Activated CD8-positive, alpha-beta memory T cell treated with anti-CD3 and anti-CD28 coated beads, Interleukin-2, amount 50 U/mL, for 24 hours (primary cell): ENCODE data around the gene SLC38A3.
"Not testable (repeated sequence)": the region's sequence is repeated elsewhere in the genome, so short reads cannot be mapped to it uniquely, and the experiment has no call there.

Experiments used
- DNase-seq: peaks from one replicate; pipeline ENCODE4 v3.0.0-alpha.2; 2020; ENCODE audit errors: extremely low read depth

The SLC38A3 gene

DNA sequence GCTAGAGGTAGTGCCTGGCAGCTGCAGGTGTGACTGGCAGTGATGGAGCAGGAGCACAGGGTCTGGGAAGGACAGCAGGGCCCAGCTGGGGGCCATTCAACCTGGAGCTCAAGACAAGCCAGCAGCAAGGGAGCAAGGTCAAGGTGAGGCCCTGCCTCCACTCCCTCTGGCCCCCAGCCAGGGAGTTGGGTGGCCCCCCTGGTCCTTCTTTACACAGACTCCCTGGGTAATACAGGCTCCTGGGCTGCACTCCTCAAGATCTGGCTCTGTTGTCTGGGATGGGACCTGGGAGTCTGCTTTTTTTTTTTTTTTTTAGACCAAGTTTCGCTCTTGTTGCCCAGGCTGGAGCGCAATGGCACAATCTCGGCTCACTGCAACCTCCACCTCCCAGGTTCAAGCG lies 45.4 kb downstream of the SLC38A3 start:
- DNase-seq = no peak

DNA sequence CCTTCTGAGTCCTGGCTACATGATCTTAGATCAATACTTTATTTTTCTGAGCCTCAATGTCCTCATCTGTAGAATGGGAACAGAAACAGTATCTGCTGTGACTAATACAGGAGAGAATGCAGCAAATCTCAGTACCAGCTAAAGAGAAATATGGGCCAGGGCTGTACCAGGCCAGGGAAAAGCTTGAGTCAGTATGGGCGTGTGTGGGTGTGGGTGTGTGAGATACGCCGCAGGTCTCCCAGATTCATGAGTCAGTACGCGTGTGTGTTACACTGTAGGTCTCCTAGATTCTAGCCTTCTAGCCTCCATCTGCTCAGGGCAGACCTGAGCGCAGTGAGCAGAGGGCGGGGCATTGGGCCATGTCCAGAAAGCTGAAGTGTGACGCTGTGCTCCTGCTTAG lies 46.1 kb downstream of the SLC38A3 start:
- DNase-seq = no peak

DNA sequence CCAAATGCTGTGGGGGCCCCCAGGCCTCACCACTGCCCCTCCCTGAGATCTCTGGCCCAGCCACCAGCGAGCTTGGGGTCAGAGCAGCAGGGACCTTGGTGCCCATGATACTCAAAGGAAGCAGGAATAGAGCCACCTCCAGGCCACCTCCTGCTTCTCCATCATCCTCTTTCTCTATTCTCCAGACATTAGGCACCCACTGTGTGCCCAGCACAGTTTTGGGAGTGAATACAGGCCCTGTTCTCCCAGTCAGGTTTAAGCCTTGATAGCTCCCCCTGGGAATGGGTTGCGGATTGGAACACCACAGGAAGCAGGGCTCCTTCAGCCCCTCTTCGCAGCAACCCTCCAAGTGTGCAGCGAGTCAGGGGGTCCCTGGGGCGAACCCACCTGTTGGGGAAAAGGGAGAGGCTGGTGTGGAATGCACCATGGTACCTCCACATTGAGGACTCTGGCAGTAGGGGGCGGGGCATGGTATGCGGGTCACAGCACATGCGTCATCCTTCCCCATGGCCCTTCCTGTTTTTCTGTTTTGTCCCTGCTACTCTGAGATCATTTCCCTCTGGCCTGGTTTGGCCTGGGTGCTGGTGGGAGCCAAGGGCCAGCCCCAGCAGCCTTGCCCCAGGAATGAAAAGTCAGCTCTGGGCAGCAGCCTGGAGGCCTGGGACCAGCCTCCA lies 49.6 kb downstream of the SLC38A3 start:
- DNase-seq = no peak

DNA sequence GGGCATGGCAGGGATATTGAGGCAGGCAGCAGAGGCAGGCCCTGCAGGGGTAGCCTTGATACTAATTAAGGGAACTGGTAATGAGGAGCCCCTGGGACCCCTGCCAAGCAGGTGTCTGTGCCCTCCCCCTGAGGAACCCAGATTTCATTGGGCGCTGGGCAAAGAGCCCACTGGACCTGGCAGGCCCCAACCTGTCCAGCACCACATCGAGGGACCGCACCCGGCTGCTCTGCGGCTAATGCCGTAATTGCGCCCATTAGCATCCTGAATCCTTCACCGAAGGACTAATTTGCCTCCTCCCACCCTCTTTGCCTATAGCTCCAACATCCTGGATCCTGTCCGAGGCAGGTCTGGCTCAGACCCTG lies 50.2 kb downstream of the SLC38A3 start:
- DNase-seq = no peak

DNA sequence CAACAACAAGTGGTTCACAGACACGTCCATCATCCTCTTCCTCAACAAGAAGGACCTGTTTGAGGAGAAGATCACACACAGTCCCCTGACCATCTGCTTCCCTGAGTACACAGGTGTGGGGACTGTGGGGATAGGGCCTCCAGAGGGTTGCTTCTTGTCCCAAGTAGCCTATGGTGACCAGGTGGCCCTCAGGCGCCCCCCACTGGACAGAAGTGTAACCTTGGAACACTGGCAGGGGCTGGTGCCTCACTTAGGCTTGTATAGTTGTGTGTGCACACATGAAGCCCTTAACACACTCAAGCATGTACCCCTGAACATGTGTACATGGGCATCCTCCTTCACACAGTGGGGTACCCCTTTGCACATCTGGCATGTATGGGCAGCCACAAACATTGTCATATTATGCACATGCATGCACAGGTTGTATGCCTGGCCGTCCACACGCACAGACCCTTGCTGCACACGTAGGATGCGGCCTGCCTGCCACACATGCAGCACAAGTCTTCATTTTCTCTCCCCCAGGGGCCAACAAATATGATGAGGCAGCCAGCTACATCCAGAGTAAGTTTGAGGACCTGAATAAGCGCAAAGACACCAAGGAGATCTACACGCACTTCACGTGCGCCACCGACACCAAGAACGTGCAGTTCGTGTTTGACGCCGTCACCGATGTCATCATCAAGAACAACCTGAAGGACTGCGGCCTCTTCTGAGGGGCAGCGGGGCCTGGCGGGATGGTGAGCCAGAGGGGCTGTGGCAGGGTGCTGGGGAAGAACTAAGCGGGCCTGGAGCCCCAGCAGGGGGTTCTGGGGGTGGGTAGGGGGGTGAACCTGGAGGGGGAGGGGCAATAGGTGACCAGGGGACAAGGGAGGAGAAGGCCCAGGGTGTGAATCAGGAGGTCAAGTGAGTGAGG lies 52.2 kb downstream of the SLC38A3 start:
- no peak for DNase-seq

DNA sequence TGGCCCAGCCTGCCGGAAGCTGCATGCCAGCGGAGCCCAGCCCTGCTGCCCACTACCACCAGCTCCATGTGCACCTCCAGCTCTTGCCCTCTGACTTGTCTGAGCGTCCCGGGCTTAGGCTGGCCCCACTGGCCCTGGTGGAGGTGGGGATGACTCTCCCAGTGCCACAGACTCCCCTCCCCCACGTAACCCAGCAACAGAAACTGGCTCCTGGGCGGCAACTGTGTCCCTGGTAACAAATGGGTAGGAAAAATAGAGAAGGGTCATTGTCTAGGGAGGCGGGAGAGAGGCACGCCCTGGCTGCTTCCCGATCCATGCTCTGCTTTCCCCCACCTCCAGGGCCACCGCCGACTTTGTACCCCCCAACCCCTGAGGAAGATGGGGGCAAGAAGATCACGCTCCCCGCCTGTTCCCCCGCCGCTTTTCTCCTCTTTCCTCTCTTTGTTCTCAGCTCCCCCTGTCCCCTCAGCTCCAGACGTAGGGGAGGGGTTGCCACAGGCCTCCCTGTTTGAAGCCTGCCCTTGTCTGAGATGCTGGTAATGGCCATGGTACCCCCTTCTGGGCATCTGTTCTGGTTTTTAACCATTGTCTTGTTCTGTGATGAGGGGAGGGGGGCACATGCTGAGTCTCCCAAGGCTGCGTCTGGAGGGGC lies 53.1 kb downstream of the SLC38A3 start:
- DNase-seq = no peak

DNA sequence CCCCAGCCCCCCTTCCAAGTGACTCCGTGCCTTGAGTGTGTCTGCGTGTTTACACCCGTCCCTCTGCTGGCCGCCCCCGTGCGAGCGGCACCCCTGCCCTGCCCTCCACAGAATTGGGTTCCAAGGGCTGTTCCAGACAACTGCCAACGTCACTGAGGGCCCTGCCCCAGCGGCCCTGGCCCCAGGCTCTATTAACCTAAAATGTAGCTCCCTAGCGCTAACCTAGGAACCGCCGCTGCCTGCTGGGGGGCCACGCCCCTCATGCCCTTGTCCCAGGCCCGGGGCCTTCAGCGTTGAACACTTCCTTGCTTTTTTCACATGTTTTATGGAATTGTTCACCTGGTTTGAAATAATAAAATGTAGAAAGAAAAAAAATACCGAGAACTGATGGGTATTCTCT lies 53.9 kb downstream of the SLC38A3 start:
- DNase-seq = no peak

DNA sequence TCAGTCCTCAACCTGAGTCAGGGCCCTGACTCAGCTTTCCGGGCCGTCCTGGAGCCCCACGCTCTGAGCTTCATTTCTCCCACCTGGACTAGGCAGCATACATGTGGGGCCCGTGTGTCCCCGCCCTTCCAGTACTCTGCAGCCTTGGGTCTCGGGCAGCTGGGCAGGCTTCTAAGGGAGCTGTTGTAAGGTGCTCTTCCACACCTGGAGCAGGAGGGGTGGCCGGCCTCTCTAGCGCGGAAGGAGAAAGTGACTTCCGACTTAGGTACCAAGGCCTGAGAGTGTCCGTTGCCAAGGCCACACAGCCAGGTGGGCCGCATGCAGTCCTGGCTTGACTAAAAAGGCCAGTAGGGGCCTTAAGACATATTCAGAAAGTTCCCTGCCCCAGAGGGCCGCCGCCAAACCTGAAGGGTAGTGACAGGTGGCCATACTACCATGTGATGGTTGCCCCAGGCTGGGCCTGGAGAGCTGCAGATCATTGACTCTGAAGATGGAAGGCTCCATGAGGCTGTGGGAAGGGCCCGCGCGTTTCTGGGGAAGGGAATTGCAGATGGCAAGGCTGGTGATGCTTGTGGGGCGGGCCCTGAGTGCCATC lies 54.5 kb downstream of the SLC38A3 start:
- no peak for DNase-seq

DNA sequence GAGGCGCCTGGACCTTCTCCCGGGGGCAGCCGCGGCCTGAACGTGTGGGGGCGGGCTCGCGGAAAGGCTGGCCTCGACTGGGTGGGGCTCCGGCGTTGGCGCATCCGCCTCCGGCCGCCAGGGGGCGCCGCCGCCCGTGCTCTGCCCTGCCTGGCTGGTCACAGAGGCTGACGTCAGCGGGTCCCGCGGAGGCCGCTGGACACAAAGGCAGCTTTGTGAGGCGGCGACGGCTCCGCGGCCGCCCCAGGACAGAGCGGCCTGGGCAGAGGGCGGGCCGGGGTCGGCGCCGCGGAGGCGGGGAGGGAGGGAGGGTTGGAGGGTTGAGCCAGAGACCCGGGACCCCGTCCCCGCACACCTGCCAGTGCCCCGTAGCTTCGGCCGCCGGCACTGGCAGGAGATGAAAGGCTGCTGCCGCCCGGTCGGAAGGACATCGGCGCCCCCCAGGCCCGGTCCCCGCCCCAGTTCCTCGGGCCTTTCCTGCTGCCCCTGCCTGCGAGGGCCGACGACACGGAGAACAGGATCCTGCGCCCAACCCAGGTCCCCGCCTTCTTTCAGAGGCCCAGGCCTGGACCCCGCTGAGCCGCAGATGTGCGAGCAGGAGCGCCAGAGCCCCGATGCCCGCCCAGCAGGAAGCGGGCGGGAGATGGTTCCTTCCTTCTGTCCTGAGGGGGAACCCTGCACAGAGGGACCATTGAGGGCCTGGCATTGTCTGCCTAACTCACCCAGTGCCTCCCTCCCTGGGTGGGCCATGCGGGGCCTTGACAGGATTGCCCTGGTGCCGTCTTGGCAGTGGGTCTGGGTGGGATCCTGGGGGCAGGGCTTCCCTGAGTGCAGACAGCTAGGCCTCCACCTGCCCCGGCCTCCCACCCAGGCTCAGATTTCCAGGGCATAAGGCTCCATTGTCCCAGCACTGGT lies 55.2 kb downstream of the SLC38A3 start:
- no peak for DNase-seq

DNA sequence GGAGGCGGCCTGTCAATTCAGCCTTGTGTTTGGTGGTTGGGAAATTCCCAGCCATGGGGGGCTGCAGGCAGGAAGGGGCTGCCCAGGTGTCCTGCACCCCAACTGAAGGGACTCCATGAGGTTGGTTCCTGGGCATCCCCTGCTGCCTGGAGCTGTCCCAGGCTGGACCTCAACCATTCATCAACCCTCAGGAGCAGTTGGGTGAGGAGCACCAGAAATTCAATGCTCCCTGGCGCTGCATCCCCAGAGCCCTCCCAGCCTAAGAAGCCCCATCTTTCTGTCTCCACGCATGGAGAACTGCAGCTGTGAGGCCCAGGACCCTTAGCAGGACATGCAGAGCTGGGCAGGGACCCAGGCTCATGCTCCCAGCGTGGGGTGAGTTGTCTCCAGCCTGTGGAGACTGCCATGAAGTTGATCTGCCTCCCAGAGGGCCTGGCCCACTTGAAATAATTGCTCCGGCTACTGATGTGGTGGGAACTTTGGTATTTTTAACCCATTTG lies 55.9 kb downstream of the SLC38A3 start:
- no peak for DNase-seq

DNA sequence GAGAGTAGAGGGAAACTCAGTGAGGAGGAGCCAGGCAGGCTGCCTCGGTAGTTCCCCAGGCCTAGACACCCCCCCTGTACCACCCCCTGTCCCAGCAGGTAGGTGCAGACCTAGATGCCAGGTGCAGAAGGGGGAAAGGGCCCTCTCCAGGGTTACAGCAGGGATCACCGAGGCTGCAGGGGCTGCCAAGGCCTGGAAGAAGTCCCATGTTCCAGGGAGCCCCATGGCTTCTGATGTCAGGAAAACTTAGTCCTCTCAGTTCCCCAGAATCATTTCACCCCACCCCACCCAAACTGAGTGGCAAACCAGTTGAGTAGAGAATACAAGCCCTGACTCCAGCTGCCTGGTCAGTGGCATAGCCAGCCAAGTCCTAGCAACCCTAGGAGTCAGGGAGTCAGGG lies 56.4 kb downstream of the SLC38A3 start:
- DNase-seq = no peak

DNA sequence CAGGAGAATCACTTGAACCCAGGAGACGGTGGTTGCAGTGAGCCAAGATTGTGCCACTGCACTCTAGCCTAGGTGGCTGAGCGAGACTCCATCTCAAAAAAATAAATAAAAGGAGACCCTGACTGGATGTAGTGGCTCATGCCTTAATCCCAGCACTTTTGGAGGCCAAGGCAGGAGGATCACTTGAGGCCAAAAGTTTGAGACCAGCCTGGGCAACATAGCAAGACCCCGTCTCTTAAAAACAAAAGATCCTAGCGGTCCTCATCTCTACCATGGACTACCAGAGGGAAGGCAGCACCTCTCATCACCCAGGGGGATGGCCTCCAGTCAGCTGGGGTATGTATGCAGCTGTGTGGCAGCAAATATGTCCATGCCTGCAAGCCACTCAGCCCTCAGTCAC lies 57.1 kb downstream of the SLC38A3 start:
- not testable (repeated sequence) for DNase-seq

DNA sequence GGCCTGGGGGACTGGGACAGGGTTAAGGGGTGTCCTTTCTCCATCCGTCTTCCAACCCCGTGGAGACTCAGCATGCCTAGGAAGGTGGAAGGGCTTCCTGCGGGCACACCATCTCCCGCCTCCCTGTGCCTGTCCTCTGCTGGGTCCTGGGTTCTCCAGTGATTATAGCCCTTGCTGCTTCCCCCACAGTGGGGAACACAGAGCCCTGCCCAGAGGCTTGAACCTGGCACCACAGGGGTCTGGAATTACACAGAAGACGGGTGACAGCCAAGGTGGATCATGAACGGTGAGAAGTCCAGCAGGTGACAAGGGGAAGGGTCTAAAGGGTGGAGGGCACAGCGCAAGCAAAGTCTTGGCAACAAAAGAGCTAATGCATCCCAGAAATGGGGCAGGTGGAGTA lies 57.7 kb downstream of the SLC38A3 start:
- no peak for DNase-seq

DNA sequence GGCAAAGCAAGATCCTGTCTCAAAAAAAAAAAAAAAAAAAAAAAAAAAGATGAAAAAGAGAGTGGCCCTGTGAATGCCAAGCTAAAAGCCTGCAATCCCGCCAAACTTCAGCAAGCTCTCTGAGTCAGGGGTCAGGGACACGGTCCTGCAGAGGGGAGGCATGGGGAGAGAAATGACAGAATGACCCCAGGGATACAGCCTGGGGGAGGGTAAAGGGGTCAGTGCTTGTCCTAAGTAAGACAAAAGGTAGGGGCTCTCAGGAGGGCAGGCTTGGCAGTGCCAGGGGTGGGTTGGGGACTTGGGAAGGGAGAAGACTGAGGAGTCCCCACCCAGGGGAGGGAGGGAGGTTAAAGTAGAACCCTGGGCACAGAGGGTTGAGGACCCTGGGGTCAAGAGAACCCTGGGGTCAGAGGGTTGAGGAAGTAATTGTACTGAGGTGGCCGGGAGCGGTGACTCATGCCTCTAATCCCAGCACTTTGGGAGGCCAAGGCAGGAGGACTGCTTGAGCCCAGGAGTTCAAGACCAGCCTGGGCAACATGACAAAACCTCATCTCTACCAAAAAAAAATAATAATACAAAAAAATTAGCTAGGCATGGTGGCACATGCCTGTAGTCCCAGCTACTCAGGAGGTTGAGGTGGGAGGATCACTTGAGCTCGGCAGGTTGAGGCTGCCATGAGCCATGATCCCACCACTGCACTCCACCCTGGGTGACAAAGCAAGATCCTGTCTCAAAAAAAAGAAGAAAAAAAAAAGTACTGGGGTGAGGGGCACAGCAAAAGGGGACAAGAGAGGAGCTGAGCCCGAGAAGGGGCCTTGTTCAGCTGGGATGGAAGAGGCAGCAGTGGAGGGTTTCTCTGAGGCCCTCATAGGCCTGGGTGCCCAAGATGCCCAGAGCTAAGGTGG lies 58.7 kb downstream of the SLC38A3 start:
- no peak for DNase-seq

DNA sequence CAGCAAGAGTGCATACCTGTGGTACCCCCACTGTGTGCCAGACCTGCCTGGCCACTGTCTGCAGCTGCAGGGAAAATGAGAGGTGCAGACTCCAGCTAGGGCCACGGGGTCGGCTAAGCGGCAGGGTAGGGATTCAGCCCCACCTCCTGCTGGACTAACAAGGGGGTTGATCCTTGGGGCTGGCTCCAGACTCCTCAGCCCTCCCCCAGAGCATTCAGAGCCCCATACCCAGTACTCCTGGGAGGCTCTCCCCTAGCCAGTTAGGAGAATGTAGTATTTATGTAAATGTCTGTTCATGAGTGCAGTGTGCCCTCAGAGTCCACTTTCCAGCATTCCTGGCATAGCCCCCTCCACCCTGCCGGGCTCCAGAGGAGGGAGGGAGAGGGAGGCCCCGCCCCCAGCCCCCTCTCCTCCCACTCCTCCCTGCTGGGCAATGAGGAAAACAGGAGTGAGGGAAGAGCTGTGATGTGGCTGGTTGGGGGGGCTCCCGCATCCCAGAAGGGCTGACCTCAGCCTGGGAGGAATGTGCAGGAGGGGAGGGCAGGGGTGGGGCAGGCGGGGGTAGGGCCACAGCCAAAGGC lies 59.4 kb downstream of the SLC38A3 start:
- no peak for DNase-seq

DNA sequence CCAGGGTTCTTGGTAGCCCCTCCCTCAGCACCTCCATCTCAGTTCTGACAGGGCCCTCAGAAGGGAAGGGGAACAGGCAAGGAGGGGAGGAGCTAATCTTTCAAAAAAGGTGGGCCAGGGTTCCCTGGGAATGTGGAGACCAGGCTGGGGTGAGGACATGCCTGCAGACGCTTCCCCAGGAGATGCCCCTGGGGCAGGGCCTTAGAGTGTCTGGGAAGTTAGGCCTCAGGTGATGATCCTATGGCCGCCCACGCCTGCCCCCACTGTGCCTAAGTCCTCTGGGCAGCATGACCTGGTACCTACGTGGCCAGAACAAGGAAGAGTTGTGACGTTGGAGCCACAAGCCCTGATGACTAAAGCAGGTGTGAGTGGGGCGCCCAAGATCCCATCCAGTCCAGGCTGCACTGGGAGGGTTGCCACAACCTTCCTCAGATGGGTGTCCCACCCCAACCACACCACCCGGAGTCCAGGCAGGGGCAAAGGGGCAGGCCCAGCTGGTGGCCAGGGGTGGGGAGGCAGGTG lies 60.0 kb downstream of the SLC38A3 start:
- no peak for DNase-seq

DNA sequence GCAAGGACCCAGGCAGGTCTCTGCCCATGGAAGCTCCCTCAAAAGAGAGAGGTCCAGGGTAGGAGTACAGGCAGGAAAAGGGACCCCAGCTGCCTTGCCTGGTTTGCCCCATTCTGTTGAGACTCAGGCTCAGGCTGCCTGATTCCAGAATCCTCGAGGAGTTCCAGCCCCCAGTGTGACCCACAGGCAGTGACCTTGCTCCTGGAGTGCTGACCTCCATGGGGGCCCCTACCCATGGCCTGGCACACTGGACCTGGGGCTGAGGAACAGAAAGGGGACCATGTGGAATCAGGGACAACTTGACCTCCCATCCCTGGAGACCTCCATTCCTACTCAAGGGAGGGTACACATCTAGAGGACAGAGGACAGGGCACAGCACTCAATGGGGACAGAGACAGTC lies 60.5 kb downstream of the SLC38A3 start:
- DNase-seq = no peak

DNA sequence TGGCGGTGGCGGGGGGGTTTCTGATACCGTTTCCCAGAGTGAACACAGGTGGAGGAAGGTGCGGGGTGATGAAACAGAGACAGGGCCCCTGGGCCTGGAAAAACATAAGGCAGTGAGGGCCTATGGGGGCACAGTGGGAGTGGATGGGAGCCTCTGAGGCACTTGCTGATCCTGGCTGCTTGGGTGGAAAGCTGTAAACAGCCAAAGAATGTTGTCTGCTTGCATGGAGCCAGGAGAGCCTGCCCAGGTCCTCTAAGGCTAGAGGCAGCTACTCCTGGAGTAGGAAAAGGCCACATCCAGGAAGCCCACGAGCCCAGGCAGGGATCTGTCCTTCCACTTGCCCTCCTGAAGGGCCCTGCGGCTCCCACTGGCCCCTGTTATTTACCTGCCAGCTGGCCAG lies 60.9 kb downstream of the SLC38A3 start:
- no peak for DNase-seq

DNA sequence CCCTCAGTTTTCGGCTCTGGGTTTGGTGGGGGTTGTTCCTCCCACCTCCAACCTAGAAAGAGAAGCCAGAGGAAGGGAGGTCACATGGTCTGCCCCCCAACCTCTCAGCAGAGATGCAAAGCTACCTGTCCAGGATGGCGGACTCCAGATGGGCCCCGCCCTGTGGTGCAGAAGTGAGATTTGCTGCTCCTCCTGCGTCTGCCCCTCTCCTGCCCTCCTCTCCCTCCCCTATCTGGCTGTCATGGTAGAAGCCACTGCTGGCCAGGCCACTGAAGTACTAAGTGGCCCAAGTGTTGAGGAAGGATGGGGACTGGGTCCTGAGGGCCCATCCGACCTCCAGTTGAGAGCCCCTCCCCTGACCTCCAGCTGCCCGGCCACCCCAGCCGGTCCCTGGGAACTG lies 61.8 kb downstream of the SLC38A3 start:
- no peak for DNase-seq
